Measurements from ENCODE around the gene MYOZ1. TPM values are rescaled to one million over a fixed set of nuclear protein-coding genes. Genes with fewer than 3 reads are reported as not detected.
"Not testable (repeated sequence)": the region's sequence is repeated elsewhere in the genome, so short reads cannot be mapped to it uniquely, and the experiment has no call there.

MYOZ1 gene
- 1.5 and 2.4 TPM in 2 replicates for total RNA-seq (2021)
- long read RNA-seq, partial matches to known transcripts, result 0 of 10 reads
- long read RNA-seq, other reads (novel, unspliced or antisense), result 10 of 10 reads

GRCh38 chr10:73641328-73642060 is at the start of gene MYOZ1:
Gene MYOZ1, minus strand, starts transcription at chr10:73641474. Its CDS starts 1,457 bp downstream, at chr10:73640017.
- Histone ChIP-seq H3K56ac (ENCODE audit: insufficient read length, low read depth, low read length) (no peak within 1 kb of the TSS), H3K9me3 (ENCODE audit: control insufficient read depth, low read depth, low read length) (no peaks in the 10 kb centered on the region), H3K9ac (ENCODE audit: extremely low read depth, insufficient read length, low read length) (no peak within 1 kb of the TSS), H3K27ac (ENCODE audit: insufficient read length, low read depth, low read length) (no peak within 1 kb of the TSS), H3K79me1 (ENCODE audit: insufficient read depth, low read depth, low read length, poor library complexity, severe bottlenecking) (no peaks in the 10 kb centered on the region), H4K20me1 (ENCODE audit: control insufficient read depth, insufficient read depth, insufficient read length) (no peaks in the 10 kb centered on the region), H3K23me2 (ENCODE audit: insufficient read length, low read depth, low read length, poor library complexity, severe bottlenecking) (no peaks in the 10 kb centered on the region), H2BK120ac (ENCODE audit: low read depth, low read length, poor library complexity, severe bottlenecking) (no peak within 1 kb of the TSS), H3K27me3 (ENCODE audit: insufficient read depth, low read length) (no peaks in the 10 kb centered on the region; the same call in 1 of the 2 replicates), H3K4me1 (ENCODE audit: insufficient read depth, low read length) (peaks cover 2% of the 10 kb centered on the region; the same call in 1 of the 2 replicates), H3K79me2 (ENCODE audit: insufficient read depth, low read length) (no peaks in the 10 kb centered on the region), H3K18ac (ENCODE audit: insufficient read length, low read depth, low read length) (no peak within 1 kb of the TSS), H3K14ac (ENCODE audit: insufficient read depth, low read length) (no peak within 1 kb of the TSS), H2BK5ac (ENCODE audit: insufficient read length, low read length) (no peak within 1 kb of the TSS), H3T11ph (ENCODE audit: low read length) (no peak within 1 kb of the TSS), H2AK5ac (ENCODE audit: insufficient read length, low read length) (no peak within 1 kb of the TSS), H2BK15ac (ENCODE audit: low read depth, low read length) (no peak within 1 kb of the TSS), H2BK12ac (ENCODE audit: insufficient read length, low read depth, low read length) (no peak within 1 kb of the TSS), H3K23ac (ENCODE audit: insufficient read length, low read depth, low read length) (no peak within 1 kb of the TSS), H3K4ac (ENCODE audit: low read depth, low read length) (no peak within 1 kb of the TSS), H2BK20ac (ENCODE audit: low read depth, low read length, poor library complexity, severe bottlenecking) (no peak within 1 kb of the TSS), H2AFZ (ENCODE audit: low read length) (no peak within 1 kb of the TSS), H4K91ac (ENCODE audit: insufficient read length, low read depth, low read length) (no peak within 1 kb of the TSS), H3K4me2 (ENCODE audit: insufficient read depth, insufficient read length, low read length) (no peak within 1 kb of the TSS), H4K8ac (replicated peaks; ENCODE audit: insufficient read length, low read depth, low read length) (no peak within 1 kb of the TSS), H4K5ac (ENCODE audit: insufficient read length, low read depth, low read length) (no peak within 1 kb of the TSS)
- Mint-ChIP-seq H3K4me1 (peaks cover 10% of the 10 kb centered on the region in 2 experiments), H3K36me3 (ENCODE audit: insufficient read depth in 1 of 3, low read depth in 3 of 3) (no peaks in the 10 kb centered on the region), H3K9me3 (no peaks in the 10 kb centered on the region), H3K27me3 (ENCODE audit: low read depth) (peaks cover 2% of the 10 kb centered on the region), H3K27ac (peak within 1 kb of the TSS in 2 of 3 experiments; percentile 8 to 24; a peak in 4 of 7 replicates), H3K4me3 (no peak within 1 kb of the TSS)
- WGBS (ENCODE audit: extremely low coverage, insufficient read length, low lambda C conversion rate), result no CpG with 5 or more reads among the region's 9 CpGs
- no peak for TF ChIP-seq CTCF (conservative IDR thresholded peaks at IDR 0.05)
- no peak for DNase-seq

GRCh38 chr10:73690755-73691154 is 49.5 kb upstream of the MYOZ1 start:
- H3K4me1 Mint-ChIP-seq; H3K14ac ChIP-seq (ENCODE audit: insufficient read depth, low read length); H3K4me3 Mint-ChIP-seq; H4K5ac ChIP-seq (ENCODE audit: insufficient read length, low read depth, low read length); H3K27ac ChIP-seq (ENCODE audit: insufficient read length, low read depth, low read length); H4K8ac ChIP-seq (replicated peaks; ENCODE audit: insufficient read length, low read depth, low read length); DNase-seq; H2BK120ac ChIP-seq (ENCODE audit: low read depth, low read length, poor library complexity, severe bottlenecking); H4K91ac ChIP-seq (ENCODE audit: insufficient read length, low read depth, low read length); H3K27me3 ChIP-seq (ENCODE audit: insufficient read depth, low read length); H3K4ac ChIP-seq (ENCODE audit: low read depth, low read length); H3K18ac ChIP-seq (ENCODE audit: insufficient read length, low read depth, low read length); H3K9me3 Mint-ChIP-seq; H3K79me2 ChIP-seq (ENCODE audit: insufficient read depth, low read length); H2BK5ac ChIP-seq (ENCODE audit: insufficient read length, low read length); H4K20me1 ChIP-seq (ENCODE audit: control insufficient read depth, insufficient read depth, insufficient read length); H3K23me2 ChIP-seq (ENCODE audit: insufficient read length, low read depth, low read length, poor library complexity, severe bottlenecking); H2AK5ac ChIP-seq (ENCODE audit: insufficient read length, low read length); H3K27me3 Mint-ChIP-seq (ENCODE audit: low read depth); H3K9me3 ChIP-seq (ENCODE audit: control insufficient read depth, low read depth, low read length); H3T11ph ChIP-seq (ENCODE audit: low read length); H3K4me2 ChIP-seq (ENCODE audit: insufficient read depth, insufficient read length, low read length); H2BK15ac ChIP-seq (ENCODE audit: low read depth, low read length); H3K9ac ChIP-seq (ENCODE audit: extremely low read depth, insufficient read length, low read length); H3K4me1 ChIP-seq (ENCODE audit: insufficient read depth, low read length); H3K56ac ChIP-seq (ENCODE audit: insufficient read length, low read depth, low read length); H2BK20ac ChIP-seq (ENCODE audit: low read depth, low read length, poor library complexity, severe bottlenecking); H3K27ac Mint-ChIP-seq; H2AFZ ChIP-seq (ENCODE audit: low read length); H3K23ac ChIP-seq (ENCODE audit: insufficient read length, low read depth, low read length); H2BK12ac ChIP-seq (ENCODE audit: insufficient read length, low read depth, low read length); H3K79me1 ChIP-seq (ENCODE audit: insufficient read depth, low read depth, low read length, poor library complexity, severe bottlenecking): not testable (repeated sequence)
- no CpG with 5 or more reads among the region's 6 CpGs for WGBS (ENCODE audit: extremely low coverage, insufficient read length, low lambda C conversion rate)
- peaks cover 12 to 22% (median 13%) of the 10 kb centered on the region in 3 experiments; a peak in 5 of 7 replicates for H3K36me3 Mint-ChIP-seq (ENCODE audit: insufficient read depth in 1 of 3, low read depth in 3 of 3)
